ENCODE data around the gene PAK1.

The PAK1 gene

DNA sequence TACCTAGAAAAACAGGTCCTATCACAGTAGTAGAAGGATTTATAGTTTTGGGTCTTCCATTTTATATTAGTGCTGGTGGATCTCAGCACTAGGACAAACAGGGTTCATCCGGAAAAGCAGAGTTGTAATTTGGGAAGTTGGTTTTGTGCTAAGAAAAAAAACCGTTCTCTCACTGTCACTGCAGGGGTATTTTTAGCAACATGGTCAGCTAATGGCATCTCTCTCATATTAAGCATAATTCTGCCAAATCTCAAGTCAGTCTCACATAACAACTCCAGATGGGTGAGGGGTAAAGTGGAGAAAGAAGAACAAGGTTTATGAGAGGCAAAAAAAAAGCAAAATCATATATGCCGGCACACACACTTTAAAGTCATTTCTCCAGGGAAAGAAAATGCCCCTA is 120.8 kb downstream of the PAK1 start:
- Histone ChIP-seq H3K27me3 (ENCODE audit: control insufficient read depth, insufficient read depth, low read length) (no peaks in the 10 kb centered on the region), H3K9me3 (ENCODE audit: control insufficient read depth, insufficient read depth, low read length) (no peaks in the 10 kb centered on the region), H3K4me3 (ENCODE audit: low read depth, low read length) (no peak overlapping the region), H3K4me1 (ENCODE audit: control insufficient read depth, insufficient read depth, low read length) (no peaks in the 10 kb centered on the region), H3K36me3 (ENCODE audit: control insufficient read depth, insufficient read depth, low read length) (no peaks in the 10 kb centered on the region), H3K9ac (ENCODE audit: low read depth, low read length) (no peak overlapping the region)

DNA sequence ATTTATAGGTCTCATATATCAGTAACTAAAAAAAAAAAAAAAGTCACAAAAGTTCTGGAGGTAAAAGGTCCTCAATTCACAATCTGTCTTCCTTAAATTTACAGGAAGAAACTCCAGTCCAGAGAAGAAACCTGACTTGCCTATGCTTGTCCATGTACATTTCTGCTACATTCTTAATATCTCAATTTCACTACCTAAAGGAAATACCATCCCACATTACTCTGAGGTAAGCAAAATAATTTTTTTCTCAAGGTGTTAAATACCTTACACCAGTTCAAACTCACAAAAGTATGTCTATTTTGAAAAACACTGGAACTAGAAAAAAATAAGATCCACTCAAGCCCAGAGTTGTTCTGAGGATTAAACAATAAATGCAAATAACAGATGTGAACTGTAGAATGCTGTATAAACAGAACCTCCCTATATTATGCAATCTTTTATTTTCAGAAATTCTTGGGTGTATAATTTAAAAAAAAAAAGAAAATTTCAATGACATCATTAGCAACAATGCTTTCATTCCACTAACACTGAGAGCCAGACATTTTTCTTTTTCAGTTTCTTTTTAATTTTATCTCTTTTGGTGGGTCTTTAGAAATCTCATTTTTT is 122.5 kb downstream of the PAK1 start:
- Histone ChIP-seq H3K9me3 (ENCODE audit: control insufficient read depth, insufficient read depth, low read length) (no peaks in the 10 kb centered on the region), H3K36me3 (ENCODE audit: control insufficient read depth, insufficient read depth, low read length) (no peaks in the 10 kb centered on the region), H3K4me1 (ENCODE audit: control insufficient read depth, insufficient read depth, low read length) (no peaks in the 10 kb centered on the region), H3K27me3 (ENCODE audit: control insufficient read depth, insufficient read depth, low read length) (no peaks in the 10 kb centered on the region), H3K4me3 (ENCODE audit: low read depth, low read length) (no peak overlapping the region), H3K9ac (ENCODE audit: low read depth, low read length) (no peak overlapping the region)

DNA sequence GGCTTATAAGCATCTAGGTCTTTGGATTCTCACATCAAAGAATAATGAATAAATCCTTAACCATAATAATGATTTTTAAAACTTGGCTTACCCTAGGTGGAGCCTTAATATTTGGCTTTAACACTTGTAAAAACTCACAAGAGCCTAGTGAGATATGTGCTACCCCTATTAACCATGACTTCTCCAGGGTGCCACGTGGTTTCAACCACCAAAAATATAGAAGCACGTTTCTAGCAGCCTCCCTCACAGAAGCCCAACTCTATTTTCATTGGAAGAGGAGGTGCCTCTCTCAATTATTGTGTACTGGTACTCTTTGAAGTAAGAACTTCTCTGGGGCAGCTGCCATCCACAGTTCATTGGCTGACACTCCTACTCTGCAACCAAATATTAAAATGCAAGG is 125.9 kb downstream of the PAK1 start:
- Histone ChIP-seq H3K4me1 (ENCODE audit: control insufficient read depth, insufficient read depth, low read length) (no peaks in the 10 kb centered on the region), H3K36me3 (ENCODE audit: control insufficient read depth, insufficient read depth, low read length) (peaks cover 6% of the 10 kb centered on the region), H3K9ac (ENCODE audit: low read depth, low read length) (no peak overlapping the region), H3K27me3 (ENCODE audit: control insufficient read depth, insufficient read depth, low read length) (no peaks in the 10 kb centered on the region), H3K4me3 (ENCODE audit: low read depth, low read length) (no peak overlapping the region), H3K9me3 (ENCODE audit: control insufficient read depth, insufficient read depth, low read length) (no peaks in the 10 kb centered on the region)

DNA sequence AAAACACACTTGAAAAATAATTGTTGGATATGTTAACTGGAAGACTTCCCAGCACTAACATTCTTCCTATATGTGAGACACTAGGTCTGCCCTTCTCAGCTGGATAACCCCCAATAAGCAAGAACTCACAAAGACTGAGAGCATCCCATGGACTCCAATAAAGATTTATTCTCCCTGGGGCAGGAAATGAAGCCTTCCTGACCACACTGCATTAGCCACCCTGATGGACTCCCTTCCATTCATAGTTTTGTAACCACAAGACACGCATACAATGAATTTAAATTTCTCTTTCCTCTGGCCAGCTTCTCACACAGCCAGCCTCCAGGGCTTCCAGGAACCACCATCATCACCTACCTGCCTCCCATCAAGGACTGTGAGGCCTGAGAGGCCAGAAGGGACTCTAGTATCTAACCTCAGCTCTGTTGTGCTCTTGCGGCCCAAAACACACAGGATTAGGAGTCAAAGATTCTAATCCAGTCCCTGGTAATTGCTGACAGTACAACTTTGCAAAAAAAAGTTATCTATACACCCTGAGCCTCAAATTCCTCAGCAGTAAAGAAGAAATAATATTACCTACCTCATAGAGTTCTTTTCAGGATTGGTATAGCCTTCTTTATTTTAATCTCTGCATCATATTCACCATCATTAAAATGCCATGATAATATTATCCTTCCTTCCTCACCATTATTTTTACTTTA is 126.8 kb downstream of the PAK1 start:
- Histone ChIP-seq H3K9me3 (ENCODE audit: control insufficient read depth, insufficient read depth, low read length) (no peaks in the 10 kb centered on the region), H3K36me3 (ENCODE audit: control insufficient read depth, insufficient read depth, low read length) (peaks cover 6% of the 10 kb centered on the region), H3K9ac (ENCODE audit: low read depth, low read length) (no peak overlapping the region), H3K4me3 (ENCODE audit: low read depth, low read length) (no peak overlapping the region), H3K27me3 (ENCODE audit: control insufficient read depth, insufficient read depth, low read length) (no peaks in the 10 kb centered on the region), H3K4me1 (ENCODE audit: control insufficient read depth, insufficient read depth, low read length) (no peaks in the 10 kb centered on the region)

DNA sequence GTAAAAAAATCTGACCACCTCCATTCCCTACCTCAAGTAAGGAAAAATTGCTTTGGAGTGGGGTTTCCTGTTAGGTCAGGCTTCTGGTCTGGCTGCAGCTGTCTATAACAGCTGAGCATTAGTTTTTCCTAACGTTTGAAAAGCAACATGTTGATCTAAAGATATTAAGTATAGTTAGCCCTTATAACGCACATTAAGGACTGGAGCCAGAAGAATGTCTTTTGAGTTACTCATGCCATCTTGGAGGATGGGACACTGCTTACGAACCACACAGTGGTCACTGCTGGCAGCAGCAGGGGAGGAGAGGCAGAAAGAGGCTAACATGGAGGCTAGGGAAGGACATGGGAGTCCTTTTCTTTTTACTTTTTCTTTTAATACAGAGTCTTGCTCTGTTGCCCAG is 128.3 kb downstream of the PAK1 start:
- H3K9me3 ChIP-seq (ENCODE audit: control insufficient read depth, insufficient read depth, low read length): no peaks in the 10 kb centered on the region
- no peaks in the 10 kb centered on the region for H3K4me1 ChIP-seq (ENCODE audit: control insufficient read depth, insufficient read depth, low read length)
- peaks cover 8% of the 10 kb centered on the region for H3K36me3 ChIP-seq (ENCODE audit: control insufficient read depth, insufficient read depth, low read length)

DNA sequence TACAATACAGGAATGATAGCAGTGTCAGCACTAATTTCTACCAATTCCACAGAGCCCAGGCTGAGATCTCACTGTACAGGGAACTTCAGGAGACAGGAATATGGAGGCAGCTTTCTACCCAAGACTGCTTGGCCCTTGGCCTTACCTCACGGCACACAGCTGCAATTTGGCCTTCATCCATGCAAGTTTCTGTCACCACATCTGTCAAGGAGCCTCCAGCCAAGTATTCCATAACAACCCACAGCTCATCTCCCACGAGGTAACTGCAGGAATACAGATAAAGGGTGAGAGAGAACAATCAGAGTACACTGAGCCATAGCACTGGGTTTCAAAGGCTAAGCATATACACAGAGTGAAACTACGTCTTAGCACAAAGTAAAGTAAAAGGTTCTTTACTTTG is 133.4 kb downstream of the PAK1 start:
- H3K27me3 ChIP-seq (ENCODE audit: control insufficient read depth, insufficient read depth, low read length): no peaks in the 10 kb centered on the region
- no peaks in the 10 kb centered on the region for H3K4me1 ChIP-seq (ENCODE audit: control insufficient read depth, insufficient read depth, low read length)
- no peak overlapping the region for H3K9ac ChIP-seq (ENCODE audit: low read depth, low read length)
- peaks cover 32% of the 10 kb centered on the region for H3K36me3 ChIP-seq (ENCODE audit: control insufficient read depth, insufficient read depth, low read length)
- H3K4me3 ChIP-seq (ENCODE audit: low read depth, low read length): no peak overlapping the region
- H3K9me3 ChIP-seq (ENCODE audit: control insufficient read depth, insufficient read depth, low read length): no peaks in the 10 kb centered on the region

More for the DNA sequence above, 128.3 kb downstream of the PAK1 start:
- Histone ChIP-seq H3K27me3 (ENCODE audit: control insufficient read depth, insufficient read depth, low read length) (no peaks in the 10 kb centered on the region), H3K9ac (ENCODE audit: low read depth, low read length) (no peak overlapping the region), H3K4me3 (ENCODE audit: low read depth, low read length) (no peak overlapping the region)

DNA sequence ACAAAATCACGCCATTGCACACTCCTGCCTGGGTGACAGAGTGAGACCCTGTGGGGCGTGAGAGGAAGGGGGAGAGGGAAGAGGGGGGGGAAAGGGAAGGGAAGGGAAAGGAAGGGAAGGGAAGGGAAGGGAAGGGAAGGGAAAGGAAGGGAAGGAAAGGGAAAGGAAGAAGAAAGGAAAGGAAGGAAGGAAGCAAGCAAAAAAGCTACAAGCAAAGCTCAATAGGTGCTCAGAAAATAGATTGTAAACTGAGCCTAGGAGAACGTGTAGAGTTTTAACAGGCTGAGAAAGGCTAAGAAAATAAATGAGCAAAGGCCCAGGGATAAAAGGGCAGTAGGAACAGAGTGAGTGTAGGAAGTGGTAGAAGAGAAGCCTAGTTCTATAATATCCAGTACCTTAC is 141.6 kb downstream of the PAK1 start:
- Histone ChIP-seq H3K9ac (ENCODE audit: low read depth, low read length) (no peak overlapping the region), H3K9me3 (ENCODE audit: control insufficient read depth, insufficient read depth, low read length) (peaks cover 2% of the 10 kb centered on the region), H3K4me1 (ENCODE audit: control insufficient read depth, insufficient read depth, low read length) (no peaks in the 10 kb centered on the region), H3K27me3 (ENCODE audit: control insufficient read depth, insufficient read depth, low read length) (no peaks in the 10 kb centered on the region), H3K4me3 (ENCODE audit: low read depth, low read length) (no peak overlapping the region), H3K36me3 (ENCODE audit: control insufficient read depth, insufficient read depth, low read length) (peaks cover 33% of the 10 kb centered on the region)

DNA sequence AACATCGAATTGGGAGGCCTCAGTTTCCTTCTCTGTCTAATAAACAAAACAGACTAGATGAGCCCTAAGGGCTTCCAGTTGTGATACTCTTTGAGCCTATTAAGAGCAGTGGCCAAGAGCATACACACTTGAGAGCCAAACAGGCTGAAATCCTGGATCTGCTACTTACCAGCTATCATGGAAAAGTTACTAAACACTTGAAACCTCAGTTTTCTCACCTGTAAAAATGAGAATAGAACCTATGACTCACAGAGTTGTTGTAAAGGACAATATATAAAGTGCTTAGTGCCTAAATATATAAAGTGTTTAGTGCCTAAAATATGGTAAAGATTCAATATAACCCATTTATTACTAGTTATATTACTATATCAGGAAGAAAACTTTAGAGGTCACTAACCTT is 148.7 kb downstream of the PAK1 start:
- Histone ChIP-seq H3K27me3 (ENCODE audit: control insufficient read depth, insufficient read depth, low read length) (no peaks in the 10 kb centered on the region), H3K36me3 (ENCODE audit: control insufficient read depth, insufficient read depth, low read length) (peaks cover 4% of the 10 kb centered on the region), H3K9ac (ENCODE audit: low read depth, low read length) (no peak overlapping the region), H3K4me1 (ENCODE audit: control insufficient read depth, insufficient read depth, low read length) (no peaks in the 10 kb centered on the region), H3K9me3 (ENCODE audit: control insufficient read depth, insufficient read depth, low read length) (no peaks in the 10 kb centered on the region), H3K4me3 (ENCODE audit: low read depth, low read length) (no peak overlapping the region)

DNA sequence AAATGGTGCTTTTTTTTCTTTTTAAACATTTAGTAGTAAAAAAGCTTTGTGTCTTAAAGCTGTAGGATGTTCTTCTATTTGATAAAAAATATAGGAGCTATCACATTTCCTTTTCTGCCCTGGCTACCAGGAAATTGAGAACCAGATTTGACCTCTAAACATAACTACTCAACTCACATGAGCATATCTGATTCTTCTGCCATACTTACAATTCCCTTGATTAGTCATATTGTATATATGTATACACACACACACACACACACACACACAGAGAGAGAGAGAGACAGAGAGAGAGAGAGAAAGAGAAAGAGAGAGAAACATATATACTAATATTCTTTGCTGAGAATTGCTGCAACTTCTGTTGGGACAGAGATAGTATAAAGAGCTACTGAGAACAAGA is 149.4 kb downstream of the PAK1 start:
- no peaks in the 10 kb centered on the region for H3K4me1 ChIP-seq (ENCODE audit: control insufficient read depth, insufficient read depth, low read length)
- no peak overlapping the region for H3K4me3 ChIP-seq (ENCODE audit: low read depth, low read length)
- H3K27me3 ChIP-seq (ENCODE audit: control insufficient read depth, insufficient read depth, low read length): no peaks in the 10 kb centered on the region
- peaks cover 4% of the 10 kb centered on the region for H3K36me3 ChIP-seq (ENCODE audit: control insufficient read depth, insufficient read depth, low read length)
- no peaks in the 10 kb centered on the region for H3K9me3 ChIP-seq (ENCODE audit: control insufficient read depth, insufficient read depth, low read length)
- no peak overlapping the region for H3K9ac ChIP-seq (ENCODE audit: low read depth, low read length)

DNA sequence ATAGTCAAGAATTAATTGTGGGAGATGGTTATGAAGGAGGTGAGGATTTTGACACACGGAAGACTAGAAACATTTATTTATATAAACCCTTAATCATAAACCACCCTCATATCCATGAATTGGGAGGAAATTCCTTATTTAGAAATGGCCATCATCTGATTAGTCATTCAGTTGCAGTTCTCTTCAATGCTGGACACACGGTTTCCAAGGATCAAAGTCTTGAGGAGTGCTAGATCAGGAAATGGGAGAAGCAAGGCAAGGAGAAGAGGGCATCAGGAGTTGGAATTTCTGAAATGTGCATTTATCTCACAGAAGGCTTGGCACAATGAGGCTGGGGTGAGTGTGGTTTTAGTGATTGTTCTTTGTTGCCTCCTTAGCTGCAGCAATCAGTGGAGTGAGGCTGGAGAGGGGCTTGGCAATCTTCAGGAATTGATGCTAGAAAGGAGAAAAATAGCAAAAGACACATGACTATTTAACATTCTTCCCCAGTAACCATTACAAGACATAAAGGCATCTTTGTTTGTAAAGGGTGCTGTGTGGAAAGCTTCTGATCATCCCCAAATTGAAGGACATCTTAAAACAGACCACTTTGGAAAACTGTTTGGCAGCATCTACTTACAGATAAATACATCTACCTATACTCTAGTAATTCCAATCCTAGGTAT is 150.8 kb downstream of the PAK1 start:
- H3K9me3 ChIP-seq (ENCODE audit: control insufficient read depth, insufficient read depth, low read length): no peaks in the 10 kb centered on the region
- no peaks in the 10 kb centered on the region for H3K4me1 ChIP-seq (ENCODE audit: control insufficient read depth, insufficient read depth, low read length)
- no peaks in the 10 kb centered on the region for H3K27me3 ChIP-seq (ENCODE audit: control insufficient read depth, insufficient read depth, low read length)
- H3K36me3 ChIP-seq (ENCODE audit: control insufficient read depth, insufficient read depth, low read length): peaks cover 4% of the 10 kb centered on the region
- no peak overlapping the region for H3K9ac ChIP-seq (ENCODE audit: low read depth, low read length)
- no peak overlapping the region for H3K4me3 ChIP-seq (ENCODE audit: low read depth, low read length)

DNA sequence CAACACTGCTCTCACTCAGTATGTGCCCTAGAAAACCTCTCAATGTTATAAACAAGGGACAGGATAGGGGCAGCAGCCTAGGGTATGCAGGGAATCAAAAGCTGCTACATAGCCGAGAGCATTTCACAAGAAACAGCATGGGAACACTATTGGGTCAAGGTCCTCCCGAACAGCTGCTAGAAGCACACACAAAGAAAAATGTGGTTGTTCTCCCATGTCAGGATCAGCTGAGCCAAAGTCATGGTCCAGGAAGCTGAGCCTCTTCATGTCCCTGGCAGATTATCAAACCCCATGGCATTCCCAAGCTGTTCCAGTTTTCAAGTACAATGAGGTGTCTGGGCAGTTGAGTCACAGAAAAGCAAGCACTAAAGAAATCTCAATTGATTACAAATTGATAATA is 151.4 kb downstream of the PAK1 start:
- Histone ChIP-seq H3K9me3 (ENCODE audit: control insufficient read depth, insufficient read depth, low read length) (no peaks in the 10 kb centered on the region), H3K9ac (ENCODE audit: low read depth, low read length) (no peak overlapping the region), H3K4me1 (ENCODE audit: control insufficient read depth, insufficient read depth, low read length) (no peaks in the 10 kb centered on the region), H3K4me3 (ENCODE audit: low read depth, low read length) (no peak overlapping the region), H3K36me3 (ENCODE audit: control insufficient read depth, insufficient read depth, low read length) (peaks cover 4% of the 10 kb centered on the region), H3K27me3 (ENCODE audit: control insufficient read depth, insufficient read depth, low read length) (no peaks in the 10 kb centered on the region)

DNA sequence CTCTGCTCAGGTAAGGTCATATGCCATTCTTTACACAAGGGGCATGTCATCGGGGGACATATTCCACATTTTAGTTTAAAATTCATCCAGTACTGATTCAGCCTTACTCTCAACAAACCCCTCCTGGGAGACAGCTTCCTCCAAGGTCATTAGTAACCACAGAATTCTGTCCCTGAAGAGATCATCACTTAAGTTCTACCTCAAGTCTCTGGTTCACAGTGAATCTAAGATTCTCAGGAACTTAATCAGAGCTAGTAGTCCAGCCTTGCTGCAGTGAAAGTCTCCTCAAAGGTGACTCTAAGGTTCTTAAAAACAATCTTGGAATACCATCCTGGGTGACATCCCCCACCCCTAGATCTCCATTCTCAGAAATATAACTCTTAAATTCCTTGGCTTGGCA is 153.5 kb downstream of the PAK1 start:
- Histone ChIP-seq H3K4me1 (ENCODE audit: control insufficient read depth, insufficient read depth, low read length) (no peaks in the 10 kb centered on the region), H3K27me3 (ENCODE audit: control insufficient read depth, insufficient read depth, low read length) (no peaks in the 10 kb centered on the region), H3K9ac (ENCODE audit: low read depth, low read length) (no peak overlapping the region), H3K36me3 (ENCODE audit: control insufficient read depth, insufficient read depth, low read length) (peaks cover 4% of the 10 kb centered on the region), H3K9me3 (ENCODE audit: control insufficient read depth, insufficient read depth, low read length) (no peaks in the 10 kb centered on the region), H3K4me3 (ENCODE audit: low read depth, low read length) (no peak overlapping the region)

All from iPS-15b (cell line).